Urinary bladder (tissue), 4 donors: ENCODE data around the gene FKBP15. TPM values are rescaled to one million over a fixed set of nuclear protein-coding genes. Genes with fewer than 3 reads are reported as not detected.
"Not testable (repeated sequence)": the region's sequence is repeated elsewhere in the genome, so short reads cannot be mapped to it uniquely, and the experiment has no call there.

Source experiments
- DNase-seq: peaks from one replicate; pipeline ENCODE4 v3.0.0-alpha.2; 2015; ENCODE audit errors: extremely low spot score
- H3K27ac ChIP-seq: one replicate; pipeline ENCODE4 v1.5.1; 2013; ENCODE audit warnings: low read depth, mild to moderate bottlenecking, moderate library complexity
- H3K36me3 ChIP-seq: one replicate; pipeline ENCODE4 v1.6.1; 2013; ENCODE audit warnings: mild to moderate bottlenecking, moderate library complexity; ENCODE audit not compliant: insufficient read depth
- H3K4me1 ChIP-seq: one replicate; pipeline ENCODE4 v1.6.1; 2013; ENCODE audit warnings: mild to moderate bottlenecking, moderate library complexity; ENCODE audit not compliant: insufficient read depth
- H3K4me3 ChIP-seq: one replicate; pipeline ENCODE4 v1.5.1; 2013; ENCODE audit warnings: low read depth, low read length
- WGBS: extraction: QIAGEN DNeasy Blood & Tissue Kit; methylation state at CpG from one replicate; pipeline ENCODE4 v1.1.7; 2013; 5-methylcytosine and 5-hydroxymethylcytosine counted together
- polyA plus RNA-seq: library from polyadenylated mRNA; stranded (reverse); fragments of 200-250 nt; gene quantifications from one replicate; pipeline ENCODE4 v1.2.3, GENCODE V29; 2013
- total RNA-seq: library from RNA; depleted of rRNA; stranded (reverse); fragments of >200 nt; gene quantifications from one replicate; pipeline ENCODE4 v1.2.3, GENCODE V29; 2014
- donor health status: healthy with polysubstance abuse.
- donor health status: healthy.

The FKBP15 gene
- total and polyA plus RNA-seq, 2 donors: 18.2 to 33.6 TPM

GRCh38 chr9:113247640-113248039 lies 26.6 kb upstream of the FKBP15 start:
- no peaks in the 10 kb centered on the region for H3K36me3 ChIP-seq
- no peak for DNase-seq
- no peaks in the 10 kb centered on the region for H3K4me1 ChIP-seq
- no peak overlapping the region for H3K27ac ChIP-seq
- no peak overlapping the region for H3K4me3 ChIP-seq

GRCh38 chr9:113246928-113247327 lies 25.9 kb upstream of the FKBP15 start:
- Histone ChIP-seq H3K4me3 (no peak overlapping the region), H3K36me3 (no peaks in the 10 kb centered on the region), H3K4me1 (no peaks in the 10 kb centered on the region), H3K27ac (no peak overlapping the region)
- no peak for DNase-seq
- WGBS: 89% methylated on average over 6 of the region's 6 CpGs

GRCh38 chr9:113245894-113246293 lies 24.8 kb upstream of the FKBP15 start:
- DNase-seq: no peak
- H3K27ac ChIP-seq: no peak overlapping the region
- no peaks in the 10 kb centered on the region for H3K4me1 ChIP-seq
- H3K4me3 ChIP-seq: no peak overlapping the region
- WGBS: 87% methylated on average over 4 of the region's 4 CpGs
- H3K36me3 ChIP-seq: no peaks in the 10 kb centered on the region

- 78% methylated on average over 2 of the region's 2 CpGs for WGBS
- no peak for DNase-seq
- no peaks in the 10 kb centered on the region for H3K4me1 ChIP-seq
- no peaks in the 10 kb centered on the region for H3K36me3 ChIP-seq
- no peak overlapping the region for H3K4me3 ChIP-seq
- no peak overlapping the region for H3K27ac ChIP-seq
Observed at GRCh38 chr9:113244556-113244955, 23.5 kb upstream of the FKBP15 start.

- H3K27ac ChIP-seq: no peak overlapping the region
- no peak overlapping the region for H3K4me3 ChIP-seq
- no peaks in the 10 kb centered on the region for H3K4me1 ChIP-seq
- DNase-seq: no peak
- 95% methylated on average over 2 of the region's 2 CpGs for WGBS
- H3K36me3 ChIP-seq: no peaks in the 10 kb centered on the region
Observed at GRCh38 chr9:113241161-113241560, 20.1 kb upstream of the FKBP15 start.

GRCh38 chr9:113238859-113239232 lies 17.8 kb upstream of the FKBP15 start:
- no peaks in the 10 kb centered on the region for H3K4me1 ChIP-seq

GRCh38 chr9:113238202-113238858 lies 17.3 kb upstream of the FKBP15 start:
- no peak for DNase-seq
- no peaks in the 10 kb centered on the region for H3K4me1 ChIP-seq
- H3K27ac ChIP-seq: no peak overlapping the region
- WGBS: 93% methylated on average over 10 of the region's 10 CpGs
- H3K4me3 ChIP-seq: no peak overlapping the region
- H3K36me3 ChIP-seq: no peaks in the 10 kb centered on the region

More at GRCh38 chr9:113238859-113239232, 17.8 kb upstream of the FKBP15 start:
- Histone ChIP-seq H3K4me3 (no peak overlapping the region), H3K27ac (no peak overlapping the region), H3K36me3 (no peaks in the 10 kb centered on the region)
- DNase-seq: no peak
- 70% methylated on average over 4 of the region's 4 CpGs for WGBS

- Histone ChIP-seq H3K36me3 (no peaks in the 10 kb centered on the region), H3K4me1 (no peaks in the 10 kb centered on the region), H3K27ac (no peak overlapping the region), H3K4me3 (no peak overlapping the region)
- WGBS: 90% methylated on average over 4 of the region's 4 CpGs
- DNase-seq: no peak
Observed at GRCh38 chr9:113237026-113237425, 15.9 kb upstream of the FKBP15 start.

GRCh38 chr9:113235701-113236255 lies 14.7 kb upstream of the FKBP15 start:
- not testable (repeated sequence) for DNase-seq, H3K27ac ChIP-seq, H3K4me1 ChIP-seq, H3K4me3 ChIP-seq, H3K36me3 ChIP-seq
- 93% methylated on average over 10 of the region's 10 CpGs for WGBS

GRCh38 chr9:113231701-113232100 lies 10.6 kb upstream of the FKBP15 start:
- WGBS: 97% methylated on average over 2 of the region's 2 CpGs
- no peak overlapping the region for H3K27ac ChIP-seq

GRCh38 chr9:113228130-113228665 lies 7.1 kb upstream of the FKBP15 start:
- no peak for DNase-seq
- no peak overlapping the region for H3K4me3 ChIP-seq
- no peak overlapping the region for H3K27ac ChIP-seq
- no peaks in the 10 kb centered on the region for H3K36me3 ChIP-seq
- no peaks in the 10 kb centered on the region for H3K4me1 ChIP-seq
- WGBS: 65% methylated on average over 3 of the region's 3 CpGs

More at GRCh38 chr9:113231701-113232100, 10.6 kb upstream of the FKBP15 start:
- H3K4me3 ChIP-seq: no peak overlapping the region
- no peak for DNase-seq
- no peaks in the 10 kb centered on the region for H3K36me3 ChIP-seq
- no peaks in the 10 kb centered on the region for H3K4me1 ChIP-seq

GRCh38 chr9:113227436-113227835 lies 6.4 kb upstream of the FKBP15 start:
- Histone ChIP-seq H3K4me3 (no peak overlapping the region), H3K36me3 (no peaks in the 10 kb centered on the region), H3K27ac (no peak overlapping the region), H3K4me1 (no peaks in the 10 kb centered on the region)
- DNase-seq: no peak
- WGBS: 0% methylated on average over 1 of the region's 1 CpG

GRCh38 chr9:113223963-113224362 lies 2.9 kb upstream of the FKBP15 start:
- Histone ChIP-seq H3K36me3 (no peaks in the 10 kb centered on the region), H3K27ac (no peak overlapping the region), H3K4me1 (no peaks in the 10 kb centered on the region), H3K4me3 (no peak overlapping the region)
- WGBS: 69% methylated on average over 2 of the region's 2 CpGs
- DNase-seq: no peak

GRCh38 chr9:113222482-113222841 lies 1.4 kb upstream of the FKBP15 start:
- no peak for DNase-seq
- Histone ChIP-seq H3K4me1 (no peaks in the 10 kb centered on the region), H3K36me3 (no peaks in the 10 kb centered on the region), H3K4me3 (peak overlapping the region; percentile 64), H3K27ac (no peak overlapping the region)
- WGBS: 55% methylated on average over 5 of the region's 5 CpGs
